Mesenchymal stem cell (in vitro differentiated cells and primary cell): ENCODE results near the gene TLCD5.
A peak's percentile ranks its signal among the peaks of the same experiment; 100 is the strongest.

Experiments used
- small RNA-seq: library from polyadenylated mRNA; stranded (forward); fragments of <200 nt; extraction: miRNeasy Mini kit (QIAGEN cat#:217004); gene quantifications from one replicate; pipeline ENCODE3, GENCODE V24; 2013; ENCODE audit warnings: low read depth

Gene TLCD5

Small RNA genes within 50 kb of the gene (small RNA-seq; reads per million reads assigned to genes)
- gene RF00100 = 93.5 reads per million, percentile 92 among the genes with 10 or more reads in this experiment
